ENCODE results near the gene CCDC178. TPM values are rescaled to one million over a fixed set of nuclear protein-coding genes. Genes with fewer than 3 reads are reported as not detected.

The CCDC178 gene
- total and polyA plus RNA-seq, 2 of the 4 experiments (the other 2 are of a cell fraction) = not detected

DNA sequence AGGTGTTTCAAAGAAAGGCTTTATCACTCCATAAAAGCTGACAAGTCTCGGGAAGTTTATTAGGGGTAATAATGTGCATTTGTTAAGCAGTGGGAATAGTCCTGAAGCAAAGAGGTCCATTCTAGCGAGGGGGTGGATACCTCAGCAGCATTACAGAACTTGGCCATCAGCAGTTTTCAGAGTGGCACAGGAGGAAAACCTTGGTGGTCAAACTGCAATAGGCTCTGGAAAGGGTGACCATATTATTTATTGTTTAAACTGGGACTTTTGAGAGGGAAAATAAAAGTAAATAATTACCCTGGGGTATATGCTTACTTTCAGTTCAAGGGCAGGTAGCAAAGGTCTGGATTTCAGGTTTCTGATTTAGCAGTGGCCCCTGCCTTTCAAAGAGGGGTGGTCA, 552.2 kb downstream of the CCDC178 start:
- H3K14ac ChIP-seq (replicated peaks; ENCODE audit: low read depth, low read length) = no peak overlapping the region
- H3K9ac ChIP-seq (ENCODE audit: low read depth, low read length) = no peak overlapping the region
- H3K56ac ChIP-seq (ENCODE audit: extremely low read depth, insufficient read depth, low read length) = no peak overlapping the region
- WGBS, 2 experiments (ENCODE audit: extremely low coverage in 2 of 2, insufficient read length in 1 of 2) = no CpG with 5 or more reads among the region's 2 CpGs
- ATAC-seq (ENCODE audit: low read depth) = no peak
- no peak overlapping the region for H2BK20ac ChIP-seq (ENCODE audit: low read depth, low read length)
- POLR2A ChIA-PET (ENCODE audit: unreplicated experiment) = no interaction called here
- dilution Hi-C loops (cut with HindIII; ENCODE audit: low sequenced_read_pairs, unreplicated experiment) = no loop called here
- no peak overlapping the region for H2AFZ ChIP-seq (replicated peaks; ENCODE audit: low read length, poor library complexity)
- H4K91ac ChIP-seq (ENCODE audit: insufficient read depth, low read depth, low read length) = no peak overlapping the region
- H3K18ac ChIP-seq (ENCODE audit: low read depth, low read length) = no peak overlapping the region
- H3K9me3 ChIP-seq (ENCODE audit: control insufficient read depth, insufficient read depth, low read length) = no peaks in the 10 kb centered on the region
- CTCF ChIA-PET = no interaction called here
- H3K4me3 ChIP-seq (ENCODE audit: insufficient read depth, low read depth, low read length) = no peak overlapping the region
- H3K27ac ChIP-seq (ENCODE audit: insufficient read depth, low read length) = no peak overlapping the region
- no peaks in the 10 kb centered on the region for H3K27me3 ChIP-seq (ENCODE audit: control insufficient read depth, insufficient read depth, low read length)
- DNase-seq = no peak
- no peaks in the 10 kb centered on the region for H3K9me1 ChIP-seq (ENCODE audit: insufficient read depth, low read length)
- H4K8ac ChIP-seq (ENCODE audit: low read depth in 2 of 2, low read length in 2 of 2) = no peak overlapping the region
- H4K5ac ChIP-seq (ENCODE audit: low read depth, low read length) = no peak overlapping the region
- no TSS peak for BruUV-seq (replicated peaks)
- H3K4me2 ChIP-seq (ENCODE audit: low read depth, low read length) = no peak overlapping the region
- H2AK5ac ChIP-seq (ENCODE audit: low read depth, low read length) = no peak overlapping the region
- no peaks in the 10 kb centered on the region for H3K36me3 ChIP-seq (ENCODE audit: control insufficient read depth, insufficient read depth, low read length)
- no peaks in the 10 kb centered on the region for H3K79me1 ChIP-seq (ENCODE audit: low read depth in 1 of 2, low read length in 2 of 2)
- no peak overlapping the region for H2BK120ac ChIP-seq (ENCODE audit: low read depth, low read length)
- H3K4ac ChIP-seq (ENCODE audit: low read depth, low read length) = no peak overlapping the region
- H2BK5ac ChIP-seq (ENCODE audit: low read depth, low read length, poor library complexity, severe bottlenecking) = no peak overlapping the region
- no peaks in the 10 kb centered on the region for H4K20me1 ChIP-seq (ENCODE audit: insufficient read depth, low read length)
- no peak overlapping the region for H3K23ac ChIP-seq (ENCODE audit: low read depth, low read length)
- H2BK15ac ChIP-seq (ENCODE audit: low read depth, low read length) = no peak overlapping the region
- intact Hi-C loops (cut with micrococcal nuclease) = no loop called here
- TF ChIP-seq CHD1 (IDR thresholded peaks at IDR 0.05; ENCODE audit: low read depth, low read length) (no peak), FOS (IDR thresholded peaks at IDR 0.05; ENCODE audit: low read depth, low read length) (no peak), SMC3 (IDR thresholded peaks at IDR 0.05; ENCODE audit: low read depth, low read length) (no peak)
- in situ Hi-C loops (cut with MboI; ENCODE audit: low sequenced_read_pairs) = no loop called here
- no peak overlapping the region for H2AK9ac ChIP-seq (replicated peaks; ENCODE audit: low read depth, low read length, poor library complexity)
- no peaks in the 10 kb centered on the region for H3K4me1 ChIP-seq (ENCODE audit: control insufficient read depth, insufficient read depth, low read length)

Other genes starting within 250 kb of the CCDC178 start
- under 0.01 and 0.54 TPM in 2 replicates for gene ASXL3, start 137.5 kb upstream of the CCDC178 start, total RNA-seq (2012; rRNA removed)
- gene ASXL3, start 137.5 kb upstream of the CCDC178 start, polyA plus RNA-seq (2012; rRNA removed) = 0.03 TPM in 2 replicates